GM13976 (cell line): ENCODE data around the gene BRI3.

ENCODE experiments used
- DNase-seq: peaks from one replicate; pipeline ENCODE4 v3.0.0; 2012; ENCODE audit warnings: low spot score
- CTCF ChIP-seq: IDR thresholded peaks from 2 replicates; pipeline ENCODE4 v1.5.1; 2012; ENCODE audit warnings: borderline replicate concordance, mild to moderate bottlenecking; ENCODE audit not compliant: insufficient read depth; ENCODE audit errors: extremely low read depth, missing control alignments, control extremely low read depth
- in situ Hi-C: fragments of 300-500 bp; cut with MboI; formaldehyde crosslinking; loops from one replicate; pipeline ENCODE4 v1.12.0; 2022; ENCODE audit warnings: low sequenced_read_pairs, mixed read lengths, inconsistent platforms; ENCODE audit not compliant: unreplicated experiment

The BRI3 gene

GRCh38 chr7:98335411-98335977 is 54.0 kb downstream of the BRI3 start:
- no peak for DNase-seq
- no peak for TF ChIP-seq CTCF
- in situ Hi-C loops = no loop called here

GRCh38 chr7:98338441-98338840 is 57.0 kb downstream of the BRI3 start:
- no peak for DNase-seq
- in situ Hi-C loops = no loop called here
- no peak for TF ChIP-seq CTCF

GRCh38 chr7:98339043-98339442 is 57.6 kb downstream of the BRI3 start:
- in situ Hi-C loops = no loop called here
- DNase-seq = no peak
- no peak for TF ChIP-seq CTCF

- no peak for DNase-seq
- in situ Hi-C loops = no loop called here
- no peak for TF ChIP-seq CTCF
Measured at GRCh38 chr7:98341106-98341505, 59.6 kb downstream of the BRI3 start.
